ENCODE measurements around the gene MMP25. TPM values are rescaled to one million over a fixed set of nuclear protein-coding genes. Genes with fewer than 3 reads are reported as not detected.

The MMP25 gene
- polyA plus RNA-seq, 3 donors: 0.71 to 26.6 (median 2.6) TPM

GRCh38 chr16:3007059-3007956 lies 39.1 kb upstream of the MMP25 start:
- peak in 2 of 3 donors; percentile 37 to 46 for DNase-seq
- no peaks in the 10 kb centered on the region for H3K36me3 ChIP-seq (replicated peaks in 1 of 2; ENCODE audit: control insufficient read depth in 1 of 2, insufficient read depth in 2 of 2, low read length in 2 of 2)
- no peaks in the 10 kb centered on the region for H4K20me1 ChIP-seq (ENCODE audit: insufficient read depth, low read length)
- peak overlapping the region; percentile 79 to 95 (median 87) for H3K27ac Mint-ChIP-seq
- H3K27me3 ChIP-seq (ENCODE audit: control insufficient read depth in 2 of 2, insufficient read depth in 2 of 2, low read length in 2 of 2): peaks cover 0 to 10% of the 10 kb centered on the region in 2 donors
- H3K4me3 Mint-ChIP-seq: peak overlapping the region; percentile 76 to 93
- H3K4me1 Mint-ChIP-seq: peaks cover 50% of the 10 kb centered on the region
- no peaks in the 10 kb centered on the region for H3K79me2 ChIP-seq (ENCODE audit: insufficient read depth, low read length)
- H3K27me3 Mint-ChIP-seq (ENCODE audit: low read depth in 3 of 3): peaks cover 14 to 24% (median 19%) of the 10 kb centered on the region in 3 donors
- intact Hi-C loops (cut with micrococcal nuclease): loop anchor here (2.0 kb wide), 2 partner anchors 13 to 15 kb away; partner anchors contain the start of genes HCFC1R1 (in 1 of the 2) and TNFRSF12A (in 1 of the 2)
- TF ChIP-seq CTCF (IDR thresholded peaks at IDR 0.05): no peak
- peak overlapping the region; percentile 58 for H2AFZ ChIP-seq (ENCODE audit: insufficient read depth, low read depth, low read length, poor library complexity, severe bottlenecking)
- H3K4me3 ChIP-seq (replicated peaks in 1 of 3; ENCODE audit: low read depth in 2 of 3, low read length in 3 of 3): peak overlapping the region; percentile 16 to 75 (median 29)
- no peaks in the 10 kb centered on the region for H3K9me3 ChIP-seq (replicated peaks in 1 of 2; ENCODE audit: control insufficient read depth in 1 of 2, insufficient read depth in 1 of 2, low read length in 2 of 2)
- peak overlapping the region; percentile 75 for H3K4me2 ChIP-seq (replicated peaks; ENCODE audit: extremely low read depth, low read length, poor library complexity, severe bottlenecking)
- peak overlapping the region; percentile 22 to 61 for H3K27ac ChIP-seq (ENCODE audit: low read depth in 1 of 2, low read length in 2 of 2)
- H3K4me1 ChIP-seq (ENCODE audit: control insufficient read depth in 1 of 2, insufficient read depth in 2 of 2, low read length in 2 of 2): peaks cover 49 to 56% of the 10 kb centered on the region in 2 donors
- peaks cover 0 to 3% (median 0%) of the 10 kb centered on the region in 7 donors for H3K9me3 Mint-ChIP-seq
- WGBS (ENCODE audit: insufficient coverage): 18% methylated on average over 10 of the region's 13 CpGs
- peaks cover 5 to 6% of the 10 kb centered on the region in 2 donors for H3K36me3 Mint-ChIP-seq
- H3K9ac ChIP-seq (ENCODE audit: insufficient read depth, low read length, poor library complexity, severe bottlenecking): peak overlapping the region; percentile 44

GRCh38 chr16:3007957-3008689 lies 38.2 kb upstream of the MMP25 start:
- Mint-ChIP-seq H3K36me3 (peaks cover 5 to 6% of the 10 kb centered on the region in 2 donors), H3K4me1 (peaks cover 53% of the 10 kb centered on the region), H3K9me3 (peaks cover 0 to 3% (median 0%) of the 10 kb centered on the region in 7 donors), H3K27ac (peak overlapping the region; percentile 79 to 95 (median 87)), H3K27me3 (ENCODE audit: low read depth in 3 of 3) (peaks cover 18 to 32% (median 21%) of the 10 kb centered on the region in 3 donors), H3K4me3 (peak overlapping the region; percentile 76 to 93)
- Histone ChIP-seq H3K36me3 (replicated peaks in 1 of 2; ENCODE audit: control insufficient read depth in 1 of 2, insufficient read depth in 2 of 2, low read length in 2 of 2) (no peaks in the 10 kb centered on the region), H3K9ac (ENCODE audit: insufficient read depth, low read length, poor library complexity, severe bottlenecking) (peak overlapping the region; percentile 44), H3K4me3 (replicated peaks in 1 of 3; ENCODE audit: low read depth in 2 of 3, low read length in 3 of 3) (peak overlapping the region; percentile 16 to 75 (median 29)), H3K79me2 (ENCODE audit: insufficient read depth, low read length) (no peaks in the 10 kb centered on the region), H3K27me3 (ENCODE audit: control insufficient read depth in 2 of 2, insufficient read depth in 2 of 2, low read length in 2 of 2) (peaks cover 0 to 18% of the 10 kb centered on the region in 2 donors), H3K27ac (ENCODE audit: low read depth in 1 of 2, low read length in 2 of 2) (peak overlapping the region; percentile 22 to 61), H2AFZ (ENCODE audit: insufficient read depth, low read depth, low read length, poor library complexity, severe bottlenecking) (peak overlapping the region; percentile 58), H3K4me2 (replicated peaks; ENCODE audit: extremely low read depth, low read length, poor library complexity, severe bottlenecking) (peak overlapping the region; percentile 75), H4K20me1 (ENCODE audit: insufficient read depth, low read length) (no peaks in the 10 kb centered on the region), H3K4me1 (ENCODE audit: control insufficient read depth in 1 of 2, insufficient read depth in 2 of 2, low read length in 2 of 2) (peaks cover 49 to 56% of the 10 kb centered on the region in 2 donors), H3K9me3 (replicated peaks in 1 of 2; ENCODE audit: control insufficient read depth in 1 of 2, insufficient read depth in 1 of 2, low read length in 2 of 2) (no peaks in the 10 kb centered on the region)
- TF ChIP-seq CTCF (IDR thresholded peaks at IDR 0.05): no peak
- intact Hi-C loops (cut with micrococcal nuclease): loop anchor here (2.0 kb wide), 2 partner anchors 13 to 15 kb away; partner anchors contain the start of genes HCFC1R1 (in 1 of the 2) and TNFRSF12A (in 1 of the 2)
- DNase-seq: peak; percentile 50 to 66 (median 65)
- WGBS (ENCODE audit: insufficient coverage): 0% methylated on average over 10 of the region's 17 CpGs
